NT2/D1 (cell line): ENCODE measurements around the gene DUSP6.

Source experiments
- SUZ12 ChIP-seq: IDR thresholded peaks from 2 replicates; pipeline ENCODE4 v1.6.1; 2011; ENCODE audit not compliant: insufficient read length, insufficient read depth; ENCODE audit errors: extremely low read depth
- YY1 ChIP-seq: IDR thresholded peaks from 2 replicates; pipeline ENCODE4 v1.6.1; 2011; ENCODE audit not compliant: insufficient read length, insufficient read depth
- ZNF274 ChIP-seq: IDR thresholded peaks from 2 replicates; pipeline ENCODE4 v1.6.1; 2011; ENCODE audit warnings: mild to moderate bottlenecking, low read depth, low read length

DNA sequence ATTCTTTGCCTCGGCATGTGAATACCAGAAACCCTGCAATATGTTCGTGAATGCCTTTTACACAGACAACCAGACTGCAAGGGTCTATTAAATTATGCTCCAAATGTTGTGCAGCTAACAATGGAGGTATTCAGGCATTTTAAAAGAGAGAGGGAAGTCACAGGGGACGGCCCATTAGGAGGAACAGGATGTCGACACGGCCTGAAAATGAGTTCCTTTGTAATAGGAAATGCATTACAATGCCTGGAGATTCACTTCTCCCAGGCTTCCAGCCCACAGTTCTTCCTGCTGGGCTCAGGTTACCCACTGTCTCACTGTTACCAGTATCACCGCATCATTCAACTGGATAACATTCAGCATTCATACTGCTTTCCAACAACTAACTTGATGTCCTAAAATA is 2.5 kb downstream of the DUSP6 start:
- TF ChIP-seq ZNF274 = no peak
- TF ChIP-seq YY1 = no peak
- no peak for TF ChIP-seq SUZ12
